NCI-H345 (cell line): ENCODE data around the gene SCN4B.

ENCODE experiments used
- DNase-seq: peaks from one replicate; lab custom pipeline; 2025; lab: John Stamatoyannopoulos, UW

The SCN4B gene

DNA sequence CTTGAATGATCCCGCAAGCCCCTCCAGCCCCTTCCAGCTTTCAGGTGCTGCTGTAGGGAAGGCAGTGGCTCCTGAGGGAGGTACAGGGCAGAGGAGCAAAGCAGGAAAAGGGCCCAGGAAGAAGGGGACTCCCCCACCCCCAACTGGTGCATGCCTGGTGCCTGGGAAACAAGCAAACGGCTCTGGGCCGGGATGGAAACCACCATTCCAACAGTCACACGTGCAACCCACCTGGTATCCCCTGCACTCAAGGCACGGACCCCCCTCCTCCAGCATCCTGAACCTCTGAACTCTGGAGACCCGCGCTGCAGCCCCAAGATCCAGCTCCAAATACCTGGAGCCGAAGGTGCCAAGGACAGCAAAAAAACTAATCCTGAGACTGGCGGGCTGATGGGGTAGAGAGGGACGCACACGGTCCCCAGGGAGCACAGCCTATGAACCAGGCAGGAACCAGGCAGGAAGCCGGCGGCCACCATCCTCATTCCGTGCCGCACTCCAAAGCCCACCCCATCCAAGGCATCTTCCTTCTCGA, 537 bp downstream of the SCN4B start:
- no peak for DNase-seq

DNA sequence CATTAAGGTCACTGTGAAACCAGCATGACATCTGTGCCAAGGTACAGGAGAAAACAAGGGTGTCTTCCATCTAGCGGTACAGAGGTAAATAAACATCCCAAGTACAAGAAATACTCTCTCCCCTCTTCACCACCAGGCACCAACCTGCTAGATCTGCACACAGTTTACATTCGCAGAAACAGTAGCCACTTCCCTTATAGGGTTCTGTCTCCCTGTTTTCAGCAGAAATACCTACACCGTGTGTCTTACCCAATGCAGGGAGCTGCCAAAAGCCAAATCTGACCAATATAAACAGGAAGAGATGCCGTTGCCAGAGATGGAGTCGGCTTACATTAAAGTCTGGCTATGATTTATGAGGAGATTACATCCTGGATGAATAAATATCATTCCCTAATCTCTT, 1.2 kb downstream of the SCN4B start:
- no peak for DNase-seq

DNA sequence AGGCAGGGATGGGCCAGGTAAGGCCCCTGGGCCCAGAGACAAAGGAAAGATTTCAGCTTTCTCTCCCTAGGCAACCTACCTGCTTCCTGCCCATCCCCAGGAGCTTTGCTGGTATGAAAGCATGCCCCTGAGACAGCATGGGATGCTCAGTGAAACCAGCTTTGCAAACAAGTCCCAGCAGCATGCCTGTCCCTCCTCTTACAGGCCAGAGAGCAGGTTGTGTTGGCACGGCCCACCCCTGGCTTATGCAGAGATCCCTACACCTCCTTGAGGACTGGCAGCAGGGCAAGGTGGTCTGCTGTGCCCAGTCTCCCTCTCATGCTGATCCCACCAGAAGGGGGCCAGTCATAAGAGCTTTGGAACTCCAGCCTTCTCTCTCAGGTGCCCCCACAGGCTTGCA, 3.1 kb downstream of the SCN4B start:
- DNase-seq: no peak

DNA sequence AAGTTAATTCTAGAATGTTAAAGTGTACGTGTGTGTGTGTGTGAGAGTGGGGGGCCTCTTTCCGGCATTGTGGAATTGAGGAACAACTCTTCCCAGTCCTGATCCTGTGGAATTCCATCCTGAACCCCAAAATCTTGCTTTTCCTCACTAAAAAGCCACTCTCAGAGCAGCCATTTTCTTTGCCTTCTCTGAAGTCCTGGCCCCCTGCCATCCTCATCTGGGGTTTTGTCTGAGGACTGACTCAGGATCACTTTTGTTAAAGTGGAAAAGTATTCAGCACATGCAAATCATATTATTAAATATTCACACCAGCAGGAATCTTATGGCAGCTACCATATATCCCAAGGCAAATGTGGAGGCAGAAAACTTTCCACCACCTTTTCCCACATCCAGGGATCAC, 3.8 kb downstream of the SCN4B start:
- no peak for DNase-seq

DNA sequence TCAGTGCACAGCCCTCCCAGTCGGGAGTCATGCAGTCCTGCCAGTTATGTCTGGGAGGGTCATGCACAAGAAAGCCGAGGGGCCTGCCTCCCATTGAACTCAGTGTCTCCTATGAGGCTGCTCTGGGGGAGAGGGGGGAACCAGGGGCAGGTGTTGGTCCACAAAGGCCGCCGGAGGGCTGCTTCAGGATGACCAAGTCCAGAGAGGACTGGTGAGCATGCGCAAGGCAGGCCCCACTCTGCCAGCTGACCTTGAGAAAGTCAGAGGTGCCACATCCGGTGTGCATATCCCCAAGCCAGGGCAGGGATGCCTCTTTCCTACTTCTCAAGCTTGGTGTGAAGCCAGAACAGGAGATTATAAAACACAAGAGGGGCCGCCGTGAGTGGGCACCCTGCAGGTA, 4.4 kb downstream of the SCN4B start:
- DNase-seq: no peak

DNA sequence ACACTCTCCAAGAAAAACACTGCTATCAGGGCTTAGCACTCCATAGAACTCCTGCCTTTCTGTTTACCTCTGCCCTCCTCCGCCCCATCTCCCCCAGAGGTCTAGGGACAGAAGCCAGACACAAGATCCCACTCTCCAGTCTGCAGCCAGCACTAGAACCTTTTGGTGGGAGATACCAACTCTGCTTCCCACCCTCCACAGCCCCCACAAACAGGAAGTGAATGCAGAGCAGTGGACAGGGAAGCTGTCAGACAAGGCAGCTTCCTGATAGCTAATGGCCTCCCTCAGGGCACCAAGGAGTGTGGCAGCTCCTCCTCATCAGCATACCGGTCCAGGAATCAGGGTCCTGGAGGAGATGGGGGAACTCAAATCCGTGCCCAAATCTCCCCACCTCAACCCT, 5.1 kb downstream of the SCN4B start:
- DNase-seq: no peak

DNA sequence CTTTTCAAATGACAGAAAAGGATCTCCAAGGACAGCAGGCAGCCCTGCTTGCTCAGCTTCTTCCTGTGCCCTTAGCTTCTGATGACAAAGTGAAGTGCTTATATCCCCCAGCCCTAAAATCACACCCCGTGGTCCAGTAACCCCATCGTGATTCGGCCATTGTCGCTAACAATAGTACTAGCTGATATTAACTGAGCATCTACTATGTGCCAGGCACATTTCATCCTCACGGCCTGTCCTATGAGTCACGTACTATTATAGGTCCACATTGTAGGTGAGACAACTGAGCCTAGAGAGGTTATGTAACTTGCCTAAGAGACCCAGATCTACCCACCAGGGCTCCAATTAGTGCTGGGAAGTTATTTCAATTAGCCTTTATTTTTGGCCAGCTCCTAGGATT, 6.1 kb downstream of the SCN4B start:
- DNase-seq: no peak

DNA sequence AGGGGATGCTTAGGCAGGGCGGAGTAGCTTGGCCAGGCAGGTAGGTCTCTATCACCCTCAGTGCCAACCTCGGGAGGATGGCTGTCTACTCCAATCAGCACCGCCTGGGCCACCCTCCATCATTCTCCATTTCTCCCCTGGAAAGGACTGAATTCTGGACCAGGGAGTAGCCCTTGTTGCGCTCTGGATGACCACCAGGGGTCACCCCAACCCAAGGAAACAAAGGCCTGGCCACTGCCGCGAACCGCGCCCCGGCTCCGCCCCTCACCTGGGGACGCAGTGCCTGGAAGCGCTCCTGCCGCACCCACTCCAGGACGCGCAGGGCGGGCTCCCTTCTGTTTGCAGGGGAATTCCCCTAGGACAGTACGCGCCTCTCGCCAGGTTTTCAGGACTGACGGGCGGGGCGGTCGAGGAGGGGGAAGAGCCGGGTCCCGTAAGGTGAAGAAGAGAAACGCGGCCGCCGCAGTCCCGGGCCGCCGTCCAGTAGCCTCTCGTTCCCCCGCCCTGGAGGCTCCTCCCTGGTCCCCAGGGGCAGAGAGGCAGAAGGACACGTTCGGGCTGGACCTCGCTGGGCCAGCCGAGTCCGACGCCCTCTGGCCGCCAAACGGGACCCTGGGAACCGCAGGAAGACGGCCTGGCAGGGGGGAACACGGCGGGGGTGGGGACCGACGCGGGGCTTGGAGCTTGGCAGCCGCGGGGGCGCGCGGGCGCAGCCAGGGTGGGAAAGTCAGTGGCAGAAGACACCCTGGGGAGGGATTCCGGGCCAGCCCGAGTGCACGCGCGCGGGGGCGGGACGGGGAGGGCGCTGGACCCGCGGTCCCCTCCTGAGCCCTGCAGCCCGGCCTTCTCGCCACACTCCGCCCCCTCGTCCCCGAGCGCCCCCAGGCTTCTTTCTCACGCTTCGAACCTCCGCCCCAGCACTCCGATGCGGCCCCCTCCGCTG, 7.1 kb downstream of the SCN4B start:
- peak; percentile 90 for DNase-seq

DNA sequence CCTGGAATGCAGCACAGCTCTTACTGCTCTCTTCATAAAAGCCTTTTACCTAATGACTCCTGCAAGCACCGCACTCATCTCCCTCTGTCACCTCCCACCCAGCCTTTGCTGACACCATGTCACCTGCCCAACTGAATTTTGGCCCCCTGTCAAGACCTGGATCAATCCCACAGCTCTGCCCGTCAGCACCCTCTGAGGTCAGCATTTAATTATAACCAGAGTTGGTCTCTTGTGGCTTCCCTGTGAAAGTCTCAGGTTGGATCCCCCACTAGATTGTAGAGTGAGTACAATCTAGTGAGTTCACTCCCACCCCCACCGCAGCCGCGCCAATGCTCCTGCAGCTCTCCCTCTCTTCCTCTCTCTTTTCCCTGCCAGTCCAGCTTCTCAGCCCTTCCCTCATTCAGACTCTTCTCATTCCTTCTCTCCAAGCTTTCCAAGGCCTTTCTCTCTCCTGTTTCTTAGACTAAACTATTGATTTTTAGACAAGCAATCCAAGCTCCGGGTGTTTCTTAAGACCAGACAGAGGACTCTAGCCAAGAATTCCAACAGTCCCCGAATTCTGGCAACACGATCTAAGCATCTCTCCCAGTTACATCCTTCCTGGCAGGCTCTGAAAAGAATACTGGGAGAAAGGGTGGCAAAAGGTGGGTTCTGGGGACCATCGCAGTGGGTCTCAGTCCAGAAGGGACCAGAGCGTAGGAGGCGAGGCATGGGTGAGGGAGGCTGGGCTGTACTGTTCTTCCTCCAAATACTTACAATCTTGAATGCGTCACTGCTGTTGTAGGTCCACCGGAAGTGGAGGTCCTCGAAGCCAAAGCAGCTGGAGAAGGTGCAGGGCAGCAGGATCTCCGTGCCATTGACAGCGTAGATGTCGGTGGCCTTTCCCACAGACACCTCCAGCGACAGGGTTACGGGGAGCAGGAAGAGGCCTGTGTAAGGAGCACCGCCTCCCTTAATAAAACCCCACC, 8.0 kb downstream of the SCN4B start:
- DNase-seq: no peak

DNA sequence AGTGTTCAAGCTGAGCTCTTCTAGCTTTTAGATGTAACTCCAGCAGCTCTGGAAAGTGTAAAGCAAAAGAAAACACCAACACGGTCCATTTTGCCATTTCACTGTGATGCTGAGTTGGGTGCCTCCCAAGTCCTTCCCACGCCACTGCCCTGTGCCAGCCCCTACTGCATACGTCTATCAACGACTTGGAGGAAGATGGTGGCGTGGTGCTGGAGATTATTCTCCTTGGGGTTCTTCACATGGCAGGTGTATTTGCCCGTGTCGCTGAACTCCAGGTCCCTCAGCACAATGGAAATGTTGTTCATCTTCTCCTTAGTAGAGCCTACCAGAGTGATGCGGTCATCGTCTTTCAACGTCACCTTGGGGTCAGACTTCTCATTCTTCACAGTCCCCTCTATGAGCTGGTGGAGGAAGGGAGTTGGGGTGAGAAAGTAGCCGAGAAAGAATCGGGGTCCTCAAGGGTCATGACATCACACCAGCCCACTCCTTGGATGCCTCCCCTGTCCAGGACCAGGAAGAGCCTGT, 8.9 kb downstream of the SCN4B start:
- DNase-seq: no peak

DNA sequence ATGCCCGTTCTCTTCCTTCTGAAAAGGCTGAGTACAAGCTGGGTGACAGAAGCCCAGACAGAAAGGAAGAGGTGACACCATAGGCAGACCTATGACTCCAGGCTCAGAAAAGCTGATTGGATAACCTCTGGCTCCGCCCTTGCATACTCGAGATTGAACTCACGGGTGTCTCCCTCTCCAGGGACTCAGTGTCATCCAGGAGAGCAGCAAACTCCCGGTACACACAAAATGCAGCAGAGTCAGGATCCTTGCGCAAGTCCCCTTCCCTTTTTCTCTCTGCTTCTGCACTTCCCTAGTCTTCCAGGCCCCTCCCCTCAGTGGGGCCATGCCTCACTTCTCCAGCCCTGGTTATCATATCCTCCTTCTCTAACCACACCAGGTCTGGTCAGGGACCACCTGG, 9.8 kb downstream of the SCN4B start:
- DNase-seq: peak; percentile 36

DNA sequence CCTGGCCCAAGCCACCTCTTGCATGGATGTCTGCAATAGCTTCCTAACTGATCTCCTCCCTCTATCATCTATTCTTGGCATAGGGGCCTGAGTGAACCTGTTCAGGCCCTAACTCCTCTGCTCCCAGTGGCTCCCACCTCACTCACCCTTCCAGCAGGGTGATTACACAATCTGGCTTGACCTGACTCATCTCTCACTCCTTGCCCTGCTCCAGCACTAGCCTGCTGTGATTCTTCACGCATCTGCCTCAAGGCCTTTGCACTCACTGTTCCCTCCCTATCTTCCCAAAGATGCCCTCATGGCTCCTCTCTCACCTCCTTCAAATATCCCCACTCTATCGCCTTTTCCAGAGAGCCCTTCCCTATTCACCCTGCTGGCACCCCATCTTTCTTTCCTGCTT, 10.5 kb downstream of the SCN4B start:
- no peak for DNase-seq

DNA sequence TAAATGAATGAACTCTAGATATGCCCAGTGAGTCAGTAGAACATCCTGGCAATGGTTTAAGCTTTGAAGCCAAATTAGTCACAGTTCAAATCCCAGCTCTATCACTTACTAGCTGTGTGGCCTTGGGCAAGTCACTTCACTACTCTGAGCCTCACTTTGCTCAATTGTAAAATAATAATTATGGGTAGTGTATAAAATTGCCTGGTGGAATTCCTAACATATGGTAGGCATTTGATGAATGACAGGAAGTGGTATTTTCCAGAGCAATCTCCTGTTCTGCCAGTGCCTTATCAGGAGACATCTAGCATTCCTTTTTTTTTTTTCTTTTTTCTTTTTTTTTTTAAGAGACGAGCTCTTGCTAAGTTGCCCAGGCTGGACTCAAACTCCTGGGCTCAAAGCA, 13.0 kb downstream of the SCN4B start:
- DNase-seq: no peak

DNA sequence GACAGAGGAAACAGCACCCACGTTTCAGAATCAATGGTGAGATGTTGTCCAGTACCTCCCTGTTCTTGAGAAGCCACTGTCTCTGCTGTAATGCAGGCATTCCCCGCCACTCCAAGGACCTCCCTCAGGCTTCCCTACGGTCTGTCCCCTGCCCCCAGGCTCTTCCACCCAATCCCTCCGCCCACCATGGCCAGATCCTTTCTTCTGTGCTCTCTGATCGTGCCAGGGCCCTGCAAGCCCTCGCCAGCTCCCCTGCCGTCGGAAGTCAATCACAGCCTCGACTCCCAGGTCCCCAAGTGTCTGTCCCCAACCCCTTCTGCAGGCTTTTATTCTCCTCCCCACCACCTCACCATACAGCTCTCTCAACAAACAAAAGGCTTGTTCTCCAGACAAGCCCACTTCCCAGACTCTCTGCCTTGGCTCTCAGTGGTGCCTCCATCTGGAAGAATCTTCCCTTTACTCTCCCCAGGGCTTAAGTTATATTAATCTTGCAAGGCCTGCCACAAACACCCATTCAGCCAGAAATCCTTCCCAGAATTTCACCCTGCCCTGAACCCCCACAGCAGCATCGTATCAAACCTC, 13.7 kb downstream of the SCN4B start:
- no peak for DNase-seq

DNA sequence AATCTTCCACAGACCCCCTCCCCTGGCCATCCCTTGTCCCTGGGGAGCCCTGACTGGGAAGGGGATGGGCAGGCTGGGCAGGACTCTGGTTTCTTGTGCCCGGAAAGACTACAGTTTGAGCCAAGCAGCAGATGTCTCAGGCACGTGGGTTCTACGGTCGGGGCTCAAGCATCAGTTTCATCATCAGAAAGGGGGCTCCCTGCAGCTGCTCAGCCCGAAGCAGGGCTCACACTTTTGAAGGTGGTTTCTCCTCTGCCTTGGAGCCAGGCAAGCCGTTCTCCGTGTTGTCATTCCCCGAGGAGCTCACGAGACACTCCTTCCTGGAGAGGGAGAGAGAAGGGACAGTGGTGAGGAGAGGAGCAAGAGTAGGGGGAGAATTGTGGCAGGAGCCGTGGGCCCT, 15.8 kb downstream of the SCN4B start:
- DNase-seq: no peak

DNA sequence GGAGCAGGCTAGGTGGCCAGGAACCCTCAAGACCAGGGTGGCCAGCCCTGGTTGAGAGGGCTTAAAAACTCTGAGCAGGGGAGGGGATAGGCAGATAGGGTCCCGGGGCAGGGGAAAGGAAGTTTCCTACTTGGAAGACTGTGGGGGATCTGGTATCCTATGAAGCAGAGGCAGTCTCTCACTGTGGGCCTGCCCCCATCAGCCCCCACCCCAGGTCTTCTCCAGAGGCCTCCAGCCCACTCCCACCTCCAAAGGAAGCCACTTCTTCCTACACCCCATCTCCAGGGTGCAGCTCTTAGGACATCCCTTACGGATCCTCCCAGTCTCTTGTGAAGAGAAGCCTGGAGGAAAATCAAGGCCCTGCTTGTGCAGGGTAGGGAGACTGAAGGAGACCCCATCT, 16.3 kb downstream of the SCN4B start:
- DNase-seq: no peak

DNA sequence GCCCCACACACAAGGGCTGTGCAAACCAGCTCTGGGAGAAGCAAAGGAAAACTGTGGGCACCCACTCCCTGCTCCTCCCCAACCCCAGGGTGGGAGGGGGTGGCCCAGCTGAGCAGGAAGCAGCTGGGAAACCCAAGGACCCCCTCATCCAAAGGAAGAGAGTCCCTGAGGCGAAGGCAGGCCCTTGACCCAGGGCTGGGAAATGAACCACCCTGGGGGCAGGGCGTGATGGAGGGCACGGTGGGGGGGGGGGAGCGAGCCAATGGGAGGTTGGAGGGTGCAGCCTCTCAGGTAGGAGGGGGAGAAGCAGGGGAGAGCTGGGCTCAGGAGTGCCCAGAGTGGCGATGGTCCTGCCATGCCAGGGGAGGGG, 16.8 kb downstream of the SCN4B start:
- DNase-seq: no peak

DNA sequence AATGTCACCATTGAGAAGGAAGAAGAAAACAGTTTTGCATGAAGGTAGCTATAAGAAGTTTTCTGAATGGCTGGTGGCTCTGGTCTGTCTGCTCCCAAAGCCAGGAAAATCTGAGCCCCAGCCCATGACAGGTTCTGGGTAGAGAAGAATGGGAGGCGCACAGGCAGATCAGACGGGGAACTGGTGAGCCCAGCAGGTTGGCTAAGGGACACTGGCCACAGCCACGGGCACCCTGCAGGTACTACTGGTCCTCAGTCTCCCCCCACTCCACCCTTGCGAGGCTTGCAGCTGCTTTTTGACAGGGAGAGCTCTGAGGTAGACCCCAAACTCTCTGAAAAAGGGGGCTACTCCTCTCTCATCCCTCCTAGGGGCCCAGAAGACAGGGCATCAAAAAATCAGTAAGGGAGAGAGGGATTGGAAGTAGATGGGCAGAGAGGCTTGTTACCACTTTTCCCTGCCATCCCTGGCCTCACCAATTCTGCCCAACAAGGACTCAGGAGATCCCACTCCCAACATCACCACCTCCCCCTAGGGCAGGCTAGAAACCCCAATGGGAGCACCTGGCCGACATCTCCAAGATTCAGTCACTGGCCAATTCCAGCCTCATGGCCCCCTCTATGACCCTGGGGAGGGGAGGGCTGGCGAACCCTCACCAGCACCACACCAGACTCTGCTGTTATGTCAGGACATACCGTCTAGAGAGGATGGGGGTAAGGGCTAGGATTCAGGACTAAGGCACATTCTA, 17.4 kb downstream of the SCN4B start:
- no peak for DNase-seq

DNA sequence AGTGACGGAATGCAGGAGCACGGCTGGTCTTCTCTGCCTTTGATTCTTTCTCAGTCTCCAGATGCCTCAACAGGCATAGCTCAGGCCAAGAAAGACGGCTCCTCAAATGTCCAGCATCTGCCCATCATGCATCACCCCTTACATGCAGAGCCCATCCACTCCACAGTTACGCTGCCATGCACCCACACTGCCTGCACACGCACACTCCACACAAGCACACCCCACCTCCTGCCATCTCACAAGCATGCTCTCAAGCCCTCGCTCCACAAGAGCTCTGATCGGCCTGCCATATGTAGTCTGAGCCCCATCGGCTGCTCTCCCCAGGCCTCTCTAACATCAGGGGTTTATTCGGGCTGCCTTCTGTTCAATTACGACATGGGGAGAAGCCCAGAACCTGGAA, 18.8 kb downstream of the SCN4B start:
- DNase-seq: no peak

DNA sequence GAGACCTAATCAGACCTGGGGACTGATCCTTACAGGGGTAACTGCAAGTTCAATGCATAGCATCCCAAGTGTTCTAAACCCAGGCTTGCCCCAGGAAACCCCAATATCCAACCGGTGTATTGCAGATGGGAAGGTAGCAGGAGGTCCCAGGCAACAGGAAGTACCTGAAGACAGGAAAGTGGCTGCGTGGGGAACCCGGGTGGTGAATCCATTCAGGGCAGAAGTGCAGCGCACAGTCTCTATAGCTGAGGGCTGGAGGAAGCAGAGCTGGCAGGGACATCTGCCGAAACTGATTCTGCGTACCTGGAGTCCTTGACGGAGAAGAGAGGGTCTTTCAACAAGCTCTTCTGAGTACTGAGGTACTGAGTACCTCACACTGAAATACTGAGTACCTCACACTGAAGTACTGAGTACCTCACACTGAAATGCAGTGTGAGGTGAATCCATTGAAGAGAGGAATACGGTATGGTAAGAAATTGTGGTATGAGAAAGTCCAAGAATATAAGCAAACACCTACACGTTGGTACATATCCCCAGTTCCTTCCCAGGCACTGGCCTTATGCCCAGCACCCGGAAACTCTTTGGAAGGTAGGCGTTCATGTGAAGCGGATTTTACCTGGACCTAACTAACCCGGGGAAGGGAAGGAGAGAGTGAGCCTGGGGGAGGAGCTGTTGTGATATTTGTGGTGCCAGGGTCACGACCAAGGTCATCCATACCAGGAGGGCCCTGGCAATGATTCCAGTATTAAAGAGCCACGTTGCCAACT, 20.1 kb downstream of the SCN4B start:
- no peak for DNase-seq
